Loucy (cell line): ENCODE data around the gene ZNF70.
A peak's percentile ranks its signal among the peaks of the same experiment; 100 is the strongest.

Source experiments
- H2AFZ ChIP-seq: fragments of 200-600 bp; sonication (generic); 2 replicates; pipeline ENCODE4 v1.6.0; 2016; ENCODE audit warnings: antibody characterized with exemption, mild to moderate bottlenecking, low read length, moderate library complexity
- H3F3A ChIP-seq: fragments of 200-600 bp; 2 replicates; pipeline ENCODE4 v1.6.0; 2016; ENCODE audit warnings: antibody characterized with exemption, low read depth, mild to moderate bottlenecking
- H3K27me3 ChIP-seq: fragments of 200-600 bp; sonication (generic); 2 replicates; pipeline ENCODE4 v1.6.1; 2014; ENCODE audit warnings: low read length, mild to moderate bottlenecking; ENCODE audit not compliant: insufficient read depth, poor library complexity, severe bottlenecking
- H3K36me3 ChIP-seq: fragments of 200-600 bp; sonication (generic); 2 replicates; pipeline ENCODE4 v1.6.1; 2016; ENCODE audit warnings: low read length; ENCODE audit not compliant: insufficient read depth
- H3K4me1 ChIP-seq: fragments of 200-600 bp; sonication (generic); 2 replicates; pipeline ENCODE4 v1.5.1; 2014; ENCODE audit warnings: low read length, mild to moderate bottlenecking; ENCODE audit not compliant: insufficient read depth, poor library complexity, severe bottlenecking
- H3K4me2 ChIP-seq: fragments of 200-600 bp; sonication (generic); 2 replicates; pipeline ENCODE4 v1.6.0; 2014; ENCODE audit warnings: antibody characterized with exemption, low read length, low read depth, mild to moderate bottlenecking; ENCODE audit not compliant: poor library complexity, severe bottlenecking
- H3K4me3 ChIP-seq: fragments of 200-600 bp; sonication (generic); 2 replicates; pipeline ENCODE4 v1.5.1; 2014; ENCODE audit warnings: low read length, mild to moderate bottlenecking, mixed read lengths; ENCODE audit not compliant: poor library complexity, severe bottlenecking
- H3K79me2 ChIP-seq: fragments of 200-600 bp; sonication (generic); 2 replicates; pipeline ENCODE4 v1.6.1; 2014; ENCODE audit warnings: low read length; ENCODE audit not compliant: insufficient read depth
- H3K9ac ChIP-seq: fragments of 200-600 bp; sonication (generic); 2 replicates; pipeline ENCODE4 v1.6.0; 2014; ENCODE audit warnings: mild to moderate bottlenecking, low read depth, low read length, moderate library complexity; ENCODE audit not compliant: poor library complexity, severe bottlenecking
- H3K9me2 ChIP-seq: fragments of 200-600 bp; sonication (generic); replicated peaks from 2 replicates; pipeline ENCODE4 v1.6.1; 2016; ENCODE audit warnings: low read depth, low read length, mixed read lengths
- H3K9me3 ChIP-seq: fragments of 200-600 bp; sonication (generic); 2 replicates; pipeline ENCODE4 v1.6.1; 2014; ENCODE audit warnings: mild to moderate bottlenecking, antibody characterized with exemption, low read length, low read depth; ENCODE audit not compliant: insufficient read depth
- H4K20me1 ChIP-seq: fragments of 200-600 bp; sonication (generic); 2 replicates; pipeline ENCODE4 v1.6.0; 2014; ENCODE audit warnings: antibody characterized with exemption, low read length, mild to moderate bottlenecking; ENCODE audit not compliant: insufficient read depth, poor library complexity, severe bottlenecking
- CTCF ChIP-seq: fragments of 200-600 bp; sonication (generic); conservative IDR thresholded peaks from 2 replicates; pipeline ENCODE4 v1.5.1; 2014; ENCODE audit warnings: mild to moderate bottlenecking, antibody characterized with exemption, low read length
- EZH2phosphoT487 ChIP-seq: fragments of 200-600 bp; IDR thresholded peaks from 2 replicates; pipeline ENCODE4 v1.6.1; 2018; ENCODE audit warnings: antibody characterized with exemption, mild to moderate bottlenecking, moderate library complexity, borderline replicate concordance

The ZNF70 gene

DNA sequence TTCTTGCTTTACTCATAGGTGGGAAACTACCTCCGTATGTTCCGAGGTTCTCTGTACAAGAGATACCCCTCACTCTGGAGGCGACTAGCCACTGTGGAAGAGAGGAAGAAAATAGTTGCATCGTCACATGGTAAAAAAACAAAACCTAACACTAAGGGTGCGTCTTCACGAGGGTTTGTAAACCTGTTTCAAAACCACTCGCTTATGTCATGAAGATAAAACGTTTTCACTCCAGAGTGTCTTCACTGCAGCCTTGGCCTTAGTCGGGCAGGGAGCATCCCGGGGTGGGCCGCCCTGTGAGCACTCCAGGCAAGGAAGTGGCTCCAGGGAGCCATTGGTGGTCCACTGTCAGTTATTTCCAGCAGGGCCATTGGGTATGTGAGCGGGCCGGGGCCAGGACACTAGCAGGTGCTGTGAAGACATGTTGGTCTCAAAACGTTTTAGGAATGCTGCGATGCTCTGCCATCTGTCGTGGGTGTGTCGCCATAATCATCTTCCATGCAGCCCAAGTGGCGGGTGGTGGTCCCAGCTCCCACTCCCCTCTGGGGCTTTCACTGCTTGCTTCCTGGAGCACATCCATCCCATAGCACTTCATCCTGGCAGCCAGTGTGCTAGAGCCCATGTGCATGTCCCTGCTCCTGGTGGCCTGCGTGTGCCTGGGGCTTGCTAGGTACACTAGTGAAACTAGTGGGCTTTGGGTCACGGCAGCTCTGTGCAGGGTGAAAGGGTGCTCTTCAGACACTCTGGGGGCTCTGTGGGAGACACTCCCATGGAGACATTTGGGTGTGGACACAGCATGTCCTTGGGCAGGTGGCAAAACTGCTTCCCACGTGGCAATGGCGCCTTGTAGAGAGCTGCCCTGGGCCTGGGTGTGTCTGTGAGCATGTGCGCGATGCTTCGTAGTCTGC, 41.1 kb upstream of the ZNF70 start:
- Histone ChIP-seq H3F3A (no peaks in the 10 kb centered on the region), H3K4me3 (no peak overlapping the region), H3K9ac (no peak overlapping the region), H3K4me1 (peaks cover 40% of the 10 kb centered on the region), H3K79me2 (peaks cover 63% of the 10 kb centered on the region), H2AFZ (no peak overlapping the region), H4K20me1 (peaks cover 61% of the 10 kb centered on the region), H3K9me3 (no peaks in the 10 kb centered on the region), H3K9me2 (no peaks in the 10 kb centered on the region), H3K4me2 (peak overlapping the region; percentile 97), H3K27me3 (no peaks in the 10 kb centered on the region), H3K36me3 (peaks cover 56% of the 10 kb centered on the region)
- no peak for TF ChIP-seq EZH2phosphoT487
- TF ChIP-seq CTCF, result no peak

DNA sequence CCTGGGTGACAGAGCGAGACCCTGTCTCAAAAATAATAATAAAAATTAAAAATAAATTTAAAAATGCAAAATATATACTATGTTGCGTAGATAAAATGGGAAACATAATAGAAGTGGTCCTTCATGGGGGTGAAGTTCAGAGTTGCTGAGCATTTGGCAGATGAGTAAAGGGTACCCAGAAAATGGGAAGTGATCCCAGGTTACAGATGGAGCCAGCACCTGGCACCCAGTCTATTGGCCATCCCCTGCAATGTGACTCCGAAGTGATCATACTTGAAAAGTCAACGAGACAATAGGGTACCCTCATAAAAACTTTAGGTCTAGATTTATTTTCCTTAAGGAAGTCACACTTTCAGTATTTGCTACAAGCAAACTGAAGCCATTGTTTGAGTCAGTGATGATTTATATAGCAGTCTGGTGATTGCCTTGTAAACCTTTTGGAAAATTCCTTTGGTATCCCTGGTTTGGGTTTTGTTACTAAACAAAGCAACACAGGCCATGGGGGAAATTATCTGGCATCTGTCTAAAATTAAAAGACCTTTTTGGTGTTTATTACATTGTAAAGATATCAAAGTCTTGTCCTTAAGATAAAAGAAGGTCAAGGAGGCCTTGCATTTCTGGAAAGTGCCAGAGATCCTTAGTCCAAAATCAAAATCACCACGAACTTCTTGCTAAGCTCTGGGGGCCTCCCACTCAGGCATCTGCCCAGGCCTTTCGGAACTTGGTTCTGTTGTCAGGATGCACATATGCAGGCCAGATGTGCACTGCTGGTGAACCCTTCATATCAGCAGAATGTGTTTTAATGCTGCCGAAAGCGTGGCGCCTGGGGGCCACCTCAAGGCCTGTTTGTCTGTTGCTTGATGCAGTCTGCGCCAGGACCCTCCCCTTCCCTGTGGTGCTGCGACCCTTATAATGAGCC, 40.2 kb upstream of the ZNF70 start:
- peak overlapping the region; percentile 97 for H3K4me2 ChIP-seq

More for the DNA sequence above, 40.2 kb upstream of the ZNF70 start:
- Histone ChIP-seq H3K9ac (peak overlapping the region; percentile 20), H3F3A (no peaks in the 10 kb centered on the region), H4K20me1 (peaks cover 58% of the 10 kb centered on the region), H3K36me3 (peaks cover 49% of the 10 kb centered on the region), H3K9me2 (no peaks in the 10 kb centered on the region), H3K79me2 (peaks cover 63% of the 10 kb centered on the region), H3K4me3 (peak overlapping the region; percentile 21), H2AFZ (no peak overlapping the region), H3K4me1 (peaks cover 46% of the 10 kb centered on the region), H3K27me3 (no peaks in the 10 kb centered on the region), H3K9me3 (no peaks in the 10 kb centered on the region)
- TF ChIP-seq EZH2phosphoT487, result no peak
- TF ChIP-seq CTCF, result no peak
